WTC11 (cell line): ENCODE measurements around the gene RSPRY1.

Source experiments
- ESRRA ChIP-seq: sonication (generic); formaldehyde crosslinking; IDR thresholded peaks from 2 replicates; pipeline ENCODE4 v1.8.1; 2022; ENCODE audit warnings: mild to moderate bottlenecking, missing genetic modification reagents, borderline replicate concordance
- SP1 ChIP-seq: sonication (generic); formaldehyde crosslinking; conservative IDR thresholded peaks from 2 replicates; pipeline ENCODE4 v1.8.1; 2022; ENCODE audit warnings: missing genetic modification reagents
- TEAD1 ChIP-seq: sonication (generic); formaldehyde crosslinking; IDR thresholded peaks from 2 replicates; pipeline ENCODE4 v1.8.0; 2022; ENCODE audit warnings: mild to moderate bottlenecking, missing genetic modification reagents
- TEAD4 ChIP-seq: sonication (generic); formaldehyde crosslinking; IDR thresholded peaks from 2 replicates; pipeline ENCODE4 v1.8.0; 2022; ENCODE audit warnings: mild to moderate bottlenecking, missing genetic modification reagents
- TP53 ChIP-seq: sonication (generic); formaldehyde crosslinking; IDR thresholded peaks from 2 replicates; pipeline ENCODE4 v1.8.1; 2023; ENCODE audit warnings: mild to moderate bottlenecking, missing genetic modification reagents
- USF2 ChIP-seq: sonication (generic); formaldehyde crosslinking; IDR thresholded peaks from 2 replicates; pipeline ENCODE4 v1.8.1; 2023; ENCODE audit warnings: mild to moderate bottlenecking, missing genetic modification reagents, moderate library complexity
- ZNF263 ChIP-seq: sonication (generic); formaldehyde crosslinking; IDR thresholded peaks from 2 replicates; pipeline ENCODE4 v1.8.1; 2022; ENCODE audit warnings: low read depth, mild to moderate bottlenecking, moderate library complexity, missing genetic modification reagents
- TF ChIP-seq, protein P1 (sequence below): sonication (generic); formaldehyde crosslinking; IDR thresholded peaks from 2 replicates; pipeline ENCODE4 v1.8.1; 2022; ENCODE audit warnings: low read depth, missing genetic modification reagents, borderline replicate concordance
- TF ChIP-seq, protein P2 (sequence below): sonication (generic); formaldehyde crosslinking; IDR thresholded peaks from 2 replicates; pipeline ENCODE4 v1.8.0; 2022; ENCODE audit warnings: mild to moderate bottlenecking, missing genetic modification reagents
- TF ChIP-seq, protein P3 (sequence below): fragments of 200-600 bp; IDR thresholded peaks from 2 replicates; pipeline ENCODE4 v1.8.0; 2022; ENCODE audit warnings: antibody characterized with exemption

DNA sequence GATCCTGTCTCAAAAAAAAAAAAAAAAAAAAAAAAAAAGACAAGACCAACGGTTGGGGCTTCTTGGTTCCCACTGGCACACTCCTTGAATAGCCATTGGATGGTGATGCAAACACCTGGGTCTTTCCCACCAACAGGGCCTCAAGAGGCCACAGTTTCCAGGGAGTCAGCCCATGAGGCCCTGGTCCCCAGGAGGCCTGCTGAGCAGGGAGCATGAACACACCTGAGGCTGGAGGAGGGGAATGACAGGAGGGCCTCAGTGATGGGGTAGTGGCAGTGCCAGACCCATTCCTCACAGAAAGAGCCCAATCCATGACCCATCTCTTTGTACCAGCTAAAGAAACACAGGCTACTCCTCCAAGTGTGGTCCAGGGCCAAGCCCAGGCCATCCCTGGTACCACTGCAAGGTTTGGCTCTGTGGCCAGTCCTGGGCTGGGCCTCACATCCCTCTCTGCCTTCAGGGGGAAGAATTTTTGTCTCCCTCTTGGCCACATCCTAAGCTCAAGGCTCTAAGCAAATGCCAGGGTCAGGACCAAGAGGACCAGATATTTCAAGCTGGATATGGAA lies 72.9 kb downstream of the RSPRY1 start:
- TF ChIP-seq, protein P1, sequence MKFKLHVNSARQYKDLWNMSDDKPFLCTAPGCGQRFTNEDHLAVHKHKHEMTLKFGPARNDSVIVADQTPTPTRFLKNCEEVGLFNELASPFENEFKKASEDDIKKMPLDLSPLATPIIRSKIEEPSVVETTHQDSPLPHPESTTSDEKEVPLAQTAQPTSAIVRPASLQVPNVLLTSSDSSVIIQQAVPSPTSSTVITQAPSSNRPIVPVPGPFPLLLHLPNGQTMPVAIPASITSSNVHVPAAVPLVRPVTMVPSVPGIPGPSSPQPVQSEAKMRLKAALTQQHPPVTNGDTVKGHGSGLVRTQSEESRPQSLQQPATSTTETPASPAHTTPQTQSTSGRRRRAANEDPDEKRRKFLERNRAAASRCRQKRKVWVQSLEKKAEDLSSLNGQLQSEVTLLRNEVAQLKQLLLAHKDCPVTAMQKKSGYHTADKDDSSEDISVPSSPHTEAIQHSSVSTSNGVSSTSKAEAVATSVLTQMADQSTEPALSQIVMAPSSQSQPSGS (CRISPR knock-in tag), result no peak
- TF ChIP-seq TP53 (CRISPR knock-in tag) (no peak), ZNF263 (CRISPR knock-in tag) (no peak), TEAD4 (CRISPR knock-in tag) (no peak), ESRRA (CRISPR knock-in tag) (no peak), SP1 (no peak), TEAD1 (no peak), USF2 (CRISPR knock-in tag) (no peak)
- TF ChIP-seq, protein P2, sequence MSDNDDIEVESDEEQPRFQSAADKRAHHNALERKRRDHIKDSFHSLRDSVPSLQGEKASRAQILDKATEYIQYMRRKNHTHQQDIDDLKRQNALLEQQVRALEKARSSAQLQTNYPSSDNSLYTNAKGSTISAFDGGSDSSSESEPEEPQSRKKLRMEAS (CRISPR knock-in tag), result no peak
- TF ChIP-seq, protein P3, sequence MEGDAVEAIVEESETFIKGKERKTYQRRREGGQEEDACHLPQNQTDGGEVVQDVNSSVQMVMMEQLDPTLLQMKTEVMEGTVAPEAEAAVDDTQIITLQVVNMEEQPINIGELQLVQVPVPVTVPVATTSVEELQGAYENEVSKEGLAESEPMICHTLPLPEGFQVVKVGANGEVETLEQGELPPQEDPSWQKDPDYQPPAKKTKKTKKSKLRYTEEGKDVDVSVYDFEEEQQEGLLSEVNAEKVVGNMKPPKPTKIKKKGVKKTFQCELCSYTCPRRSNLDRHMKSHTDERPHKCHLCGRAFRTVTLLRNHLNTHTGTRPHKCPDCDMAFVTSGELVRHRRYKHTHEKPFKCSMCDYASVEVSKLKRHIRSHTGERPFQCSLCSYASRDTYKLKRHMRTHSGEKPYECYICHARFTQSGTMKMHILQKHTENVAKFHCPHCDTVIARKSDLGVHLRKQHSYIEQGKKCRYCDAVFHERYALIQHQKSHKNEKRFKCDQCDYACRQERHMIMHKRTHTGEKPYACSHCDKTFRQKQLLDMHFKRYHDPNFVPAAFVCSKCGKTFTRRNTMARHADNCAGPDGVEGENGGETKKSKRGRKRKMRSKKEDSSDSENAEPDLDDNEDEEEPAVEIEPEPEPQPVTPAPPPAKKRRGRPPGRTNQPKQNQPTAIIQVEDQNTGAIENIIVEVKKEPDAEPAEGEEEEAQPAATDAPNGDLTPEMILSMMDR, result no peak
